Glutamatergic neuron (in vitro differentiated cells): ENCODE data around the gene RBP5. TPM values are rescaled to one million over a fixed set of nuclear protein-coding genes. Genes with fewer than 3 reads are reported as not detected.

Source experiments
- DNase-seq: peaks from one replicate; pipeline ENCODE4 v3.0.0; 2022
- H3K27ac Mint-ChIP-seq: one replicate; pipeline ENCODE4 v1.8.0; 2020; ENCODE audit warnings: mild to moderate bottlenecking, mixed read lengths, inconsistent platforms; ENCODE audit not compliant: unreplicated experiment
- H3K27me3 Mint-ChIP-seq: one replicate; pipeline ENCODE4 v1.8.0; 2020; ENCODE audit warnings: mild to moderate bottlenecking, moderate library complexity, mixed read lengths, inconsistent platforms; ENCODE audit not compliant: unreplicated experiment
- H3K36me3 Mint-ChIP-seq: one replicate; pipeline ENCODE4 v1.8.0; 2020; ENCODE audit warnings: mild to moderate bottlenecking, mixed read lengths, inconsistent platforms; ENCODE audit not compliant: unreplicated experiment
- H3K4me1 Mint-ChIP-seq: one replicate; pipeline ENCODE4 v1.8.0; 2020; ENCODE audit warnings: mild to moderate bottlenecking, low read depth, mixed read lengths, inconsistent platforms; ENCODE audit not compliant: unreplicated experiment
- H3K4me3 Mint-ChIP-seq: one replicate; pipeline ENCODE4 v1.8.0; 2020; ENCODE audit warnings: mild to moderate bottlenecking, mixed read lengths, inconsistent platforms; ENCODE audit not compliant: unreplicated experiment
- H3K9me3 Mint-ChIP-seq: one replicate; pipeline ENCODE4 v1.8.0; 2020; ENCODE audit warnings: mild to moderate bottlenecking, moderate library complexity, mixed read lengths, inconsistent platforms; ENCODE audit not compliant: unreplicated experiment
- CTCF ChIP-seq: fragments of 200-600 bp; sonication (generic); IDR thresholded peaks from one replicate; pipeline ENCODE4 v1.5.0; 2021; ENCODE audit not compliant: partially characterized antibody, unreplicated experiment
- total RNA-seq: library from RNA; stranded (reverse); fragmentation: NEBNext Ultra II Directional; extraction: Animal tissue kit (Norgen Biotek cat#: 25700); gene quantifications from one replicate; pipeline ENCODE4 v1.2.1, GENCODE V29; 2021; ENCODE audit not compliant: unreplicated experiment

Gene RBP5
- total RNA-seq, 1 donor from 2014 or later, result 1.2 TPM

GRCh38 chr12:7076493-7076892, 52.2 kb downstream of the RBP5 start:
- no peak for TF ChIP-seq CTCF
- H3K36me3 Mint-ChIP-seq, result peaks cover 6% of the 10 kb centered on the region
- H3K4me3 Mint-ChIP-seq, result no peak overlapping the region

GRCh38 chr12:7075939-7076338, 52.8 kb downstream of the RBP5 start:
- Mint-ChIP-seq H3K27me3 (peaks cover 3% of the 10 kb centered on the region), H3K4me3 (no peak overlapping the region), H3K27ac (no peak overlapping the region), H3K4me1 (no peaks in the 10 kb centered on the region), H3K9me3 (no peaks in the 10 kb centered on the region), H3K36me3 (peaks cover 6% of the 10 kb centered on the region)
- no peak for TF ChIP-seq CTCF
- no peak for DNase-seq

More at GRCh38 chr12:7076493-7076892, 52.2 kb downstream of the RBP5 start:
- no peak for DNase-seq
- H3K9me3 Mint-ChIP-seq, result no peaks in the 10 kb centered on the region
- H3K27ac Mint-ChIP-seq, result no peak overlapping the region
- peaks cover 3% of the 10 kb centered on the region for H3K27me3 Mint-ChIP-seq
- no peaks in the 10 kb centered on the region for H3K4me1 Mint-ChIP-seq

GRCh38 chr12:7075518-7075917, 53.2 kb downstream of the RBP5 start:
- Mint-ChIP-seq H3K4me3 (no peak overlapping the region), H3K9me3 (no peaks in the 10 kb centered on the region), H3K27me3 (peaks cover 3% of the 10 kb centered on the region), H3K27ac (no peak overlapping the region), H3K36me3 (peaks cover 6% of the 10 kb centered on the region), H3K4me1 (no peaks in the 10 kb centered on the region)
- DNase-seq, result no peak
- no peak for TF ChIP-seq CTCF

- H3K4me3 Mint-ChIP-seq, result no peak overlapping the region
- peaks cover 6% of the 10 kb centered on the region for H3K36me3 Mint-ChIP-seq
- H3K27me3 Mint-ChIP-seq, result peaks cover 3% of the 10 kb centered on the region
- H3K4me1 Mint-ChIP-seq, result no peaks in the 10 kb centered on the region
- DNase-seq, result no peak
- H3K27ac Mint-ChIP-seq, result no peak overlapping the region
- no peak for TF ChIP-seq CTCF
- H3K9me3 Mint-ChIP-seq, result no peaks in the 10 kb centered on the region
Measured at GRCh38 chr12:7073946-7074345, 54.7 kb downstream of the RBP5 start.

Other genes with a start within 250 kb of the RBP5 start
- 2.6 TPM for gene LRRC23, start 224.1 kb downstream of the RBP5 start, total RNA-seq
- gene ENO2, start 214.3 kb downstream of the RBP5 start, total RNA-seq, result 182 TPM
- gene ATN1, start 200.9 kb downstream of the RBP5 start, total RNA-seq, result 94.6 TPM
- not detected for gene RNU7-1, start 185.1 kb downstream of the RBP5 start, total RNA-seq
- 184 TPM for gene C12orf57, start 184.9 kb downstream of the RBP5 start, total RNA-seq
- gene PTPN6, start 177.5 kb downstream of the RBP5 start, total RNA-seq, result 3.8 TPM
- gene PHB2, start 158.2 kb downstream of the RBP5 start, total RNA-seq, result 200 TPM
- gene EMG1, start 158.0 kb downstream of the RBP5 start, total RNA-seq, result 24.2 TPM
- 53.3 TPM for gene LPCAT3, start 110.4 kb downstream of the RBP5 start, total RNA-seq
- gene C1S, start 68.2 kb downstream of the RBP5 start, total RNA-seq, result 3.5 TPM
- gene C1R, start 36.4 kb downstream of the RBP5 start, total RNA-seq, result 1.0 TPM
- 12.8 TPM for gene C1RL, start 19.7 kb downstream of the RBP5 start, total RNA-seq
- 113 TPM for gene CLSTN3, start 1.5 kb upstream of the RBP5 start, total RNA-seq
- 71.0 TPM for gene PEX5, start 60.8 kb upstream of the RBP5 start, total RNA-seq
- not detected for gene ACSM4, start 175.2 kb upstream of the RBP5 start, total RNA-seq